GM18907 (cell line): Measurements from ENCODE around the gene OR10C1.

Experiments
- ATAC-seq: cut with Tn5 transposase; IDR thresholded peaks from one replicate; pipeline ENCODE4 v1.9.1; 2021; ENCODE audit warnings: mild to moderate bottlenecking, moderate library complexity; ENCODE audit not compliant: unreplicated experiment

Gene OR10C1

DNA sequence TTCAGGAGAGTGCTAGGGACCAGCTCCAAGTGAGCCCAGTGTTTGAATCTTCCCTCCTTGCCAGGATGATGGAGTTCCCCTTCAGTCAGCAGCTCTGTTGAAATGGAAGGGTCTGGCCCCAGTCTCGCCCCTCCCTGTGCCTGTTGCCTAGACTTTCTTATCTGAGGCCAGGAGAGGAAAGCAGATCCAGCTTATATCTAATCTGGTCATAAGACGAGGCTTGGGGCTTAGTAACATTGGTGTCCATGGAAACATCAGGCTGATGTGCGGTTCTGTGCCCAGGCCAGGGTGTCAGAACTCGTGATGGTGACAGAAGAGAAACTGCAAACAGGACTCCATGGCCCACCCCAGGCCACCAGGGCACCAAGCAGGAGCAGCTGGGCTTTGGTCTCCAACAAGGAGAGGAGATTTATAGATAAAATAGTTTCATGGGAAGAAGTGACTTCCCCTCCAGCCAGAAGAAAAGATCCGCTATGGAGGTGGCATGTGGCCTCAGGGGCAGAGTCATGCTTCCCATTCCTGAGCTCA is 38.9 kb downstream of the OR10C1 start:
- no peak for ATAC-seq

DNA sequence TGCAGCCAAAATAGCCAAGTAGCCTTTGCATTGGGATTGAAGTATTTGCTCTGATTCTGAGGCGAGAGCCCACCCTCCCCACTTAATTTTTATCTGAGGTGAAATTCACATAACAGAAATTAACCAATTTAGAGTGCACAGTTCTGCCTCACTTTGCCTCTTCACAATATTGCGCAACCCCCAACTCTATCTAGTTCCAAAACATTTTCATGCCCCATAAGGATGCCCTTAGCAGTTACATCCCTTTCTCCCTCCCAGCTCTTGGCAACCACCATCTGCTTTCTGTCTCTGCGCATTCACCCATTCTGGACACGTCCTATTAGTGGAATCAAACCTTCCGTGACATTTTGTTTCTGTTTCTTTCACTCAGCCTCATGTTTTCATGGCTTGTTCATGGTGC is 39.6 kb downstream of the OR10C1 start:
- no peak for ATAC-seq

DNA sequence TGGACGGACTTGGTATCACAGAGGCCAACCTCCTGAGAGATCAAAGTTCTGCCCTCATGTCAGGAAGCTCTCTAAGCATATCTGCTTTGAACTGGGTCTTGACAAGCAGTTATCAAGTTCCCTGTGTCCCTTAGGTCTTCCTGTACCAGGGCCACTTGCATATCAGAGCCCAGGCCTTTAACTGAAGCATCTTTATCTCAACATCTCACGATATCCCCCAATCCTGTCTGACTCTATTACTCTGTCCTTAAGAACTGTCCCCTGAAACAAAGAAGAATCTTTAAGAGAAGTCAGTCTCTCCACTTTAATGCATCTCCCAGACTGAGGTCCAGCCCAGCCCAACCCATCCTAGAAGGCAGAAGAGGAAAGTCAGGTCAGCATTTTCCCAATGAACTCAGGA is 40.5 kb downstream of the OR10C1 start:
- ATAC-seq, result no peak

- ATAC-seq, result no peak
These were observed 44.1 kb downstream of the OR10C1 start for GRCh38 chr6:29483186-29483585.

DNA sequence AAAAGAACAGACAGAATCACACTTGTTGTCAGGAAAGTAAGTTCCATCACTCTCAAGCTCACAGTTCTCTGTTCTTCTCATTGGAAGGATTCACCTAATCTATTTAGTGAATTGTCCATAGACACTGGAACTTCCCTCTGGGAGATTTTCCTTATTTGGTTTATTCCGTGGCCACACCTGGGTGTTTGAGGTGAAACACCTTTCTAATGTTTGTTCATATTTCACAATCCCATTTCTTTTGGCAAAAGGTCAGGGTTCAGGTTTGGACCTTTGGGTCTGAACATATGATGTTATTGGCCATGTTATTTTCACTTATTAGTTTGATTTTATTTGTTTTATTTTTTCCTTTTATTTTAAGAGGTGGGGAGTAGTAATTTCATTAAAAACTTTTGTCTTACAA is 44.6 kb downstream of the OR10C1 start:
- ATAC-seq, result no peak

DNA sequence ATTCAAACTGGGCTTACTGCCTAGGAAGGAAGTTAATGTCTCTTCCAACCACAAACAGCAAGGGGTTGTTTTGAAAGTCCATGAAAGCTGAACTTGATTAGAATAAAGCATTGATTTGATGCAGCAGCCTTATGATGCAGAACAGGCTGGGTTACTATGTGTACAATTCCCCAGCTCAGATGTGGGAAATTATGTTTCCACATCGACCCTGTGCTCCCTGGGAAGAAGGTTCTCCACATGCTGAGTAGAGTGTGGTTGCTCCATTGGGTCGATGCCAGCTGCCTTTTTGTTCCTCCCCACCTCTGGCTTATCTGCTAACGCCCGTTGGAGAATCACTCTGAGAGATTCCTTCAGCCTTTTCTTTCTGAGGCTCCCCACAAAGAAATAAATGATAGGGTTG is 47.5 kb downstream of the OR10C1 start:
- ATAC-seq, result no peak

DNA sequence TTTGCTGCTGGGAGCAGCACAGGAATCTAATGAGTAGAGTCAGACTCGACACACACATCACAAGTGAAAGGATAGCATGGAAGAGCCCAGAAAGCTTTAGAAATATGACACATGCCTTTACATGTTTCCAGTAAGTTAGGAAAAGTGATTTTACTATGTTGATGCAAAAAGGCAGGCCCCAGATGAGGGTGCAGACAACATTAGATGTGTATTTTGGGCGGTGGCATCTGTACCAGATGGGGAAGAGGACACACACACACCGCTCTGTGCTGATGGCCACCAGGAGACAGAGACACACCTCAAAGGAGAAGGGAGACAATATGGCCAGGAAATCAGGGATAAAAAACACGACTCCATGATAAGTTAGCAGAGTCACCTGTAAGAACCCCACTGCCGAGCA is 48.0 kb downstream of the OR10C1 start:
- no peak for ATAC-seq

DNA sequence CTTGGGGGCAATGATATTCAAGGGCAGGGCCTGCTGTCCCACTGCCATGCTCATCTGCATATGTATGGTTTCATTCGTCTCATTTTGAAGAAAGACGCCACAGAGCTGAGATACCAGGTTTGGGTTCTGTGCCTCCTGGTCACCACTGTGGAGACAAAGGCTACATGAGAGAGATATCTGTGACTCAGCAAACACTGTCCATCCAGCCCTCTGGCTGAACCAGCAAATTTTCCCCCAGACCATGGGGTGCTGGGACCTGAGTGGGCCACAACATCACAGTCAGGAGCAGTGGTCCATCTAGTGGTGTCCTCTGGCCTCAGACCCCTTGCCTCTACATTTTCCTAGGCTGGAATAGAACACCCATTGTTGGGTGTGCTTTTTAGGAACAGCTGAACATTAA is 48.6 kb downstream of the OR10C1 start, which contains the start of gene MAS1L:
TSS of gene MAS1L (minus strand) at position 297 of the 400 bp plus-strand sequence. CDS start at position 243, 54 bp downstream.
- ATAC-seq, result no peak

GRCh38 chr6:29488874-29489273 is 49.8 kb downstream of the OR10C1 start:
- no peak for ATAC-seq

- ATAC-seq, result no peak
These were observed 50.2 kb downstream of the OR10C1 start for GRCh38 chr6:29489286-29489685.

GRCh38 chr6:29490055-29490454 is 50.9 kb downstream of the OR10C1 start:
- ATAC-seq, result no peak

GRCh38 chr6:29490552-29490951 is 51.4 kb downstream of the OR10C1 start:
- ATAC-seq, result no peak
